ENCODE measurements around the gene WFDC5.

The WFDC5 gene

DNA sequence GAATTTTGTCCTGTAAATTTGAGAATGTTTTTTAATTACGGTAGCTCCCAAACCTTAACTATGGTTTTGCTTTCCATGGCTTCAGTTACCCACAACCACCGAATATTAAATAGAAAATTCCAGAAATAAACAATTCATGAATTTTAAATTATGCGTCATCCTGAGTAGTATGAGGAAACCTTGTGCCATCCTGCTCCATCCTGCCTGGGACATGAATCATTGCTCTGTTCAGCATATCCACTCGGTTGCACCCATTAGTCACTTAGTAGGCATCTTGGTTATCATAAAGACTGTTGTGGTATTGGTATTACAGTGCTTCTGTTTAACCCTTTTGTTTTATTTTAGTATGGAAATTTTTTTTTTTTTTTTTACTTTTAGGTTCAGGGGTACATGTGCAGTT, 53.7 kb downstream of the WFDC5 start:
- TF ChIP-seq, protein P1, sequence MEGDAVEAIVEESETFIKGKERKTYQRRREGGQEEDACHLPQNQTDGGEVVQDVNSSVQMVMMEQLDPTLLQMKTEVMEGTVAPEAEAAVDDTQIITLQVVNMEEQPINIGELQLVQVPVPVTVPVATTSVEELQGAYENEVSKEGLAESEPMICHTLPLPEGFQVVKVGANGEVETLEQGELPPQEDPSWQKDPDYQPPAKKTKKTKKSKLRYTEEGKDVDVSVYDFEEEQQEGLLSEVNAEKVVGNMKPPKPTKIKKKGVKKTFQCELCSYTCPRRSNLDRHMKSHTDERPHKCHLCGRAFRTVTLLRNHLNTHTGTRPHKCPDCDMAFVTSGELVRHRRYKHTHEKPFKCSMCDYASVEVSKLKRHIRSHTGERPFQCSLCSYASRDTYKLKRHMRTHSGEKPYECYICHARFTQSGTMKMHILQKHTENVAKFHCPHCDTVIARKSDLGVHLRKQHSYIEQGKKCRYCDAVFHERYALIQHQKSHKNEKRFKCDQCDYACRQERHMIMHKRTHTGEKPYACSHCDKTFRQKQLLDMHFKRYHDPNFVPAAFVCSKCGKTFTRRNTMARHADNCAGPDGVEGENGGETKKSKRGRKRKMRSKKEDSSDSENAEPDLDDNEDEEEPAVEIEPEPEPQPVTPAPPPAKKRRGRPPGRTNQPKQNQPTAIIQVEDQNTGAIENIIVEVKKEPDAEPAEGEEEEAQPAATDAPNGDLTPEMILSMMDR (IDR thresholded peaks at IDR 0.05; ENCODE audit: insufficient read depth, low read depth, low read length, missing control alignments): no peak
- H3K4me3 ChIP-seq (ENCODE audit: low read length): no peak overlapping the region
- peak; percentile 97 for DNase-seq (ENCODE audit: low read depth)

DNA sequence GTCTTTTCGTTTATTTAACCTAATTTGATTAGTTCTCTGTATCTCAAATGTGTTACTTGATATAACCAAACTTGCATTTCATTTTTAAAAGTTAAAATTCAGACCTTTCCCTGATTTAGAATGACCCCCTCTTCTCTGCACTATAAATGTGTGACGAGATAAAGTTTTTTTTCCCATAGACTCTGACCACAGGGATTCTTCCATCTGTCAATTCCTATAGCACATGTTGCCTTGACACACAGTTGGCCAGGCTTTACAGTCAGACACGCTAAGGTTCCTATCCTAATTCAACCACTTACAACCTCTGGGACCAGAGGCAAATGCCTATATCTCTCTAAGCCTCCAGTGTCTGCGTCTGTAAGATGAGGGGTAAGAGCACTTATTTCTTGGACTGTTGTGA, 54.7 kb downstream of the WFDC5 start:
- TF ChIP-seq, protein P1 (IDR thresholded peaks at IDR 0.05; ENCODE audit: insufficient read depth, low read depth, low read length, missing control alignments): no peak
- H3K4me3 ChIP-seq (ENCODE audit: low read length): no peak overlapping the region
- no peak for DNase-seq (ENCODE audit: low read depth)

All from epithelial cell of esophagus (primary cell).